ENCODE results near the gene COLGALT1. TPM values are rescaled to one million over a fixed set of nuclear protein-coding genes. Genes with fewer than 3 reads are reported as not detected.
A peak's percentile ranks its signal among the peaks of the same experiment; 100 is the strongest.
"Not testable (repeated sequence)": the region's sequence is repeated elsewhere in the genome, so short reads cannot be mapped to it uniquely, and the experiment has no call there.

Gene COLGALT1
- total and polyA plus RNA-seq, 9 of the 15 experiments (the other 6 are each of a cell fraction or from before 2014, with no cell fraction given), result 4.9 to 119 (median 82.6) TPM

GRCh38 chr19:17598063-17598462 lies 42.6 kb downstream of the COLGALT1 start:
- POLR2A ChIA-PET; DNase-seq (ENCODE audit: extremely low read depth in 1 of 4, low spot score in 3 of 4); CTCF ChIA-PET (ENCODE audit: low intra/inter-chr PET ratio); H3K36me3 ChIP-seq (ENCODE audit: control insufficient read depth, insufficient read depth, low read length); in situ Hi-C loops (cut with MboI); H3K9me3 ChIP-seq (replicated peaks; ENCODE audit: control insufficient read depth, insufficient read depth, low read depth, low read length); H3K27ac ChIP-seq (ENCODE audit: extremely low read depth, low read depth, low read length); H4K20me1 ChIP-seq (replicated peaks; ENCODE audit: control insufficient read depth, insufficient read depth, low read length); H2AFZ ChIP-seq (ENCODE audit: low read depth, low read length); H3K79me2 ChIP-seq (ENCODE audit: control insufficient read depth, insufficient read depth, low read length); H3K27me3 ChIP-seq (ENCODE audit: control insufficient read depth in 2 of 2, insufficient read depth in 2 of 2, low read length in 2 of 2); H3K4me2 ChIP-seq (ENCODE audit: insufficient read depth, low read length); H3K9ac ChIP-seq (ENCODE audit: insufficient read depth in 1 of 2, low read depth in 2 of 2, low read length in 2 of 2); intact Hi-C loops (cut with micrococcal nuclease); H3K9me1 ChIP-seq (ENCODE audit: control insufficient read depth, insufficient read depth, low read length); FAIRE-seq; H3K4me3 ChIP-seq; BruUV-seq (replicated peaks); ATAC-seq: not testable (repeated sequence)
- TF ChIP-seq RFX1 (IDR thresholded peaks at IDR 0.05), result peak; percentile 59
- H3K4me1 ChIP-seq (replicated peaks in 1 of 2; ENCODE audit: control insufficient read depth in 2 of 2, insufficient read depth in 2 of 2, low read length in 2 of 2), result peaks cover 3 to 21% of the 10 kb centered on the region in 2 experiments; a peak in 3 of 5 replicates
- WGBS (ENCODE audit: insufficient coverage, low coverage, missing lambda C conversion rate), result 46% methylated on average over 4 of the region's 8 CpGs

- in situ Hi-C loops (cut with MboI) (no loop called here), intact Hi-C loops (cut with micrococcal nuclease) (no loop called here)
- BruUV-seq (replicated peaks), result no TSS peak
- POLR2A ChIA-PET, result interaction anchor here (0.6 kb wide), 1 partner anchor 37 kb away, joined by 3 read pairs; no protein-coding TSS in a partner anchor
- no peak for FAIRE-seq
- Histone ChIP-seq H3K79me2 (ENCODE audit: control insufficient read depth, insufficient read depth, low read length) (no peaks in the 10 kb centered on the region), H3K27me3 (ENCODE audit: control insufficient read depth in 2 of 2, insufficient read depth in 2 of 2, low read length in 2 of 2) (no peaks in the 10 kb centered on the region), H3K36me3 (ENCODE audit: control insufficient read depth, insufficient read depth, low read length) (no peaks in the 10 kb centered on the region), H3K27ac (ENCODE audit: extremely low read depth, low read depth, low read length) (no peak overlapping the region), H4K20me1 (replicated peaks; ENCODE audit: control insufficient read depth, insufficient read depth, low read length) (no peaks in the 10 kb centered on the region), H3K4me2 (ENCODE audit: insufficient read depth, low read length) (no peak overlapping the region), H3K4me1 (replicated peaks in 1 of 2; ENCODE audit: control insufficient read depth in 2 of 2, insufficient read depth in 2 of 2, low read length in 2 of 2) (peaks cover 3 to 26% of the 10 kb centered on the region in 2 experiments; a peak in 3 of 5 replicates), H3K9me1 (ENCODE audit: control insufficient read depth, insufficient read depth, low read length) (no peaks in the 10 kb centered on the region), H3K9me3 (replicated peaks; ENCODE audit: control insufficient read depth, insufficient read depth, low read depth, low read length) (no peaks in the 10 kb centered on the region), H3K4me3 (no peak overlapping the region), H2AFZ (ENCODE audit: low read depth, low read length) (no peak overlapping the region), H3K9ac (ENCODE audit: insufficient read depth in 1 of 2, low read depth in 2 of 2, low read length in 2 of 2) (no peak overlapping the region; a peak in 1 of 4 replicates)
- no peak for DNase-seq (ENCODE audit: extremely low read depth in 1 of 4, low spot score in 3 of 4)
- CTCF ChIA-PET (ENCODE audit: low intra/inter-chr PET ratio), result no interaction called here
- WGBS (ENCODE audit: insufficient coverage, low coverage, missing lambda C conversion rate), result 53% methylated on average over 9 of the region's 9 CpGs
- no peak; the same call in 2 of the 3 replicates for ATAC-seq
- TF ChIP-seq CBFA2T2 (conservative IDR thresholded peaks at IDR 0.05), result no peak
- no peak for TF ChIP-seq NCOA2 (IDR thresholded peaks at IDR 0.05; ENCODE audit: partially characterized antibody in 2 of 2)
- no peak for TF ChIP-seq ATF7 (IDR thresholded peaks at IDR 0.05)
- TF ChIP-seq KLF1 (tag; IDR thresholded peaks at IDR 0.05), result 0 out of 2 replicates have a peak, but pooled peaks have one; percentile 42
- TF ChIP-seq ZNF280A (IDR thresholded peaks at IDR 0.05; ENCODE audit: low read depth, partially characterized antibody), result no peak
- no peak for TF ChIP-seq PKNOX1 (IDR thresholded peaks at IDR 0.05)
- peak; percentile 40 for TF ChIP-seq ZFP36 (IDR thresholded peaks at IDR 0.05; ENCODE audit: low read depth, low read length, partially characterized antibody)
- TF ChIP-seq YY1 (IDR thresholded peaks at IDR 0.05; ENCODE audit: borderline replicate concordance in 1 of 3, control insufficient read depth in 1 of 3, extremely low read depth in 1 of 3, insufficient read depth in 3 of 3, insufficient read length in 1 of 3, insufficient replicate concordance in 2 of 3, low read depth in 1 of 3, low read length in 2 of 3), result peak in 1 of 3 experiments; percentile 72
- TF ChIP-seq RFX1 (IDR thresholded peaks at IDR 0.05), result peak; percentile 87
- TF ChIP-seq PTRF (tag; IDR thresholded peaks at IDR 0.05), result no peak
Observed at GRCh38 chr19:17598953-17599352, 43.5 kb downstream of the COLGALT1 start.

All from K562 (cell line).